Mucosa of gallbladder (tissue), 1 donor: Measurements from ENCODE around the gene NEGR1. TPM values are rescaled to one million over a fixed set of nuclear protein-coding genes. Genes with fewer than 3 reads are reported as not detected.

Experiments used
- DNase-seq: peaks from one replicate; pipeline ENCODE4 v3.0.0-alpha.2; 2020; ENCODE audit warnings: low spot score
- total RNA-seq: library from RNA; stranded (reverse); gene quantifications from one replicate; pipeline ENCODE4 v1.2.1, GENCODE V29; 2021
- donor health status: DM: no; HTN: no; CAD: no.

NEGR1 gene
- total RNA-seq, 1 donor from 2014 or later = 26.9 TPM

GRCh38 chr1:71850936-71851335 lies 431.4 kb downstream of the NEGR1 start:
- DNase-seq = no peak

- no peak for DNase-seq
These were observed 431.8 kb downstream of the NEGR1 start for GRCh38 chr1:71850515-71850914.

GRCh38 chr1:71843012-71843411 lies 439.3 kb downstream of the NEGR1 start:
- no peak for DNase-seq

GRCh38 chr1:71839876-71840275 lies 442.5 kb downstream of the NEGR1 start:
- no peak for DNase-seq

GRCh38 chr1:71836904-71837303 lies 445.4 kb downstream of the NEGR1 start:
- no peak for DNase-seq

- DNase-seq = no peak
These were observed 446.9 kb downstream of the NEGR1 start for GRCh38 chr1:71835442-71835813.

- no peak for DNase-seq
These were observed 447.5 kb downstream of the NEGR1 start for GRCh38 chr1:71834601-71835441.

- no peak for DNase-seq
These were observed 450.7 kb downstream of the NEGR1 start for GRCh38 chr1:71831646-71832045.

- no peak for DNase-seq
These were observed 453.0 kb downstream of the NEGR1 start for GRCh38 chr1:71829346-71829745.

- peak; percentile 12 for DNase-seq
These were observed 453.8 kb downstream of the NEGR1 start for GRCh38 chr1:71828431-71829012.

GRCh38 chr1:71823708-71824305 lies 458.5 kb downstream of the NEGR1 start:
- DNase-seq = no peak

GRCh38 chr1:71817028-71817427 lies 465.3 kb downstream of the NEGR1 start:
- no peak for DNase-seq

- no peak for DNase-seq
These were observed 473.3 kb downstream of the NEGR1 start for GRCh38 chr1:71809085-71809484.

- no peak for DNase-seq
These were observed 478.2 kb downstream of the NEGR1 start for GRCh38 chr1:71804140-71804539.

GRCh38 chr1:71796006-71796405 lies 486.3 kb downstream of the NEGR1 start:
- no peak for DNase-seq

- DNase-seq = no peak
These were observed 490.1 kb downstream of the NEGR1 start for GRCh38 chr1:71792264-71792663.

GRCh38 chr1:71788113-71788512 lies 494.2 kb downstream of the NEGR1 start:
- DNase-seq = no peak

- no peak for DNase-seq
These were observed 494.6 kb downstream of the NEGR1 start for GRCh38 chr1:71787699-71788098.

- no peak for DNase-seq
These were observed 496.1 kb downstream of the NEGR1 start for GRCh38 chr1:71786218-71786617.

GRCh38 chr1:71785450-71785849 lies 496.9 kb downstream of the NEGR1 start:
- DNase-seq = no peak

GRCh38 chr1:71785000-71785399 lies 497.3 kb downstream of the NEGR1 start:
- no peak for DNase-seq

- DNase-seq = no peak
These were observed 498.1 kb downstream of the NEGR1 start for GRCh38 chr1:71784241-71784640.

- DNase-seq = no peak
These were observed 499.3 kb downstream of the NEGR1 start for GRCh38 chr1:71783071-71783470.
